HepG2 (cell line): ENCODE measurements around the gene FOSB. TPM values are rescaled to one million over a fixed set of nuclear protein-coding genes. Genes with fewer than 3 reads are reported as not detected.

Source experiments
- AKAP8 ChIP-seq: sonication (generic); formaldehyde crosslinking; IDR thresholded peaks from 2 replicates; pipeline ENCODE4 v1.5.1; 2020; ENCODE audit warnings: mild to moderate bottlenecking, missing genetic modification reagents
- CREBL2 ChIP-seq: sonication (generic); formaldehyde crosslinking; IDR thresholded peaks from 2 replicates; pipeline ENCODE4 v1.8.1; 2023; ENCODE audit warnings: missing genetic modification reagents, mild to moderate bottlenecking, borderline replicate concordance
- DPF2 ChIP-seq: sonication (generic); formaldehyde crosslinking; IDR thresholded peaks from 2 replicates; pipeline ENCODE4 v1.4.0; 2020; ENCODE audit warnings: mild to moderate bottlenecking, low read depth, missing genetic modification reagents, borderline replicate concordance
- FOXO1 ChIP-seq: sonication (generic); formaldehyde crosslinking; IDR thresholded peaks from 2 replicates; pipeline ENCODE4 v1.4.0; 2020; ENCODE audit warnings: missing genetic modification reagents
- HDAC2 ChIP-seq: sonication (generic); formaldehyde crosslinking; IDR thresholded peaks from 2 replicates; pipeline ENCODE4 v1.4.0; 2020; ENCODE audit warnings: missing genetic modification reagents
- HNF1A ChIP-seq, 2 experiments: sonication (generic) in 1 of 2; formaldehyde crosslinking in 1 of 2; IDR thresholded peaks; 2 replicates each; pipeline versions ENCODE4 v1.4.0 to v1.6.1; 2016 to 2020; ENCODE audit warnings: borderline replicate concordance in 1 of 2, low read depth in 1 of 2, mild to moderate bottlenecking in 1 of 2, missing genetic modification reagents in 1 of 2
- JARID2 ChIP-seq: sonication (generic); formaldehyde crosslinking; IDR thresholded peaks from 2 replicates; pipeline ENCODE4 v1.8.1; 2023; ENCODE audit warnings: missing genetic modification reagents, inconsistent platforms; ENCODE audit not compliant: insufficient replicate concordance
- KDM1A ChIP-seq: IDR thresholded peaks from 2 replicates; pipeline ENCODE4 v1.6.1; 2016; ENCODE audit warnings: missing compliant biosample characterization
- KDM5A ChIP-seq: fragments of 200-600 bp; sonication (generic); IDR thresholded peaks from 2 replicates; pipeline ENCODE4 v1.7.0; 2018; ENCODE audit warnings: antibody characterized with exemption, mild to moderate bottlenecking, low read length, borderline replicate concordance
- KDM6A ChIP-seq: IDR thresholded peaks from 2 replicates; pipeline ENCODE4 v1.6.1; 2016; ENCODE audit warnings: low read depth
- MED13 ChIP-seq: sonication (generic); formaldehyde crosslinking; IDR thresholded peaks from 2 replicates; pipeline ENCODE4 v1.5.0; 2020; ENCODE audit warnings: missing genetic modification reagents
- MIXL1 ChIP-seq: IDR thresholded peaks from 2 replicates; pipeline ENCODE4 v1.6.1; 2016
- MYC ChIP-seq: sonication (generic); formaldehyde crosslinking; IDR thresholded peaks from 2 replicates; pipeline ENCODE4 v1.9.0; 2021; ENCODE audit warnings: missing genetic modification reagents, borderline replicate concordance
- NCOA1 ChIP-seq: sonication (generic); formaldehyde crosslinking; IDR thresholded peaks from 2 replicates; pipeline ENCODE4 v1.9.0; 2021; ENCODE audit warnings: missing genetic modification reagents
- RBFOX2 ChIP-seq: fragments of 200-400 bp; formaldehyde crosslinking; IDR thresholded peaks from 2 replicates; pipeline ENCODE4 v1.6.1; 2017; ENCODE audit warnings: low read depth, mild to moderate bottlenecking, low read length
- RBM22 ChIP-seq: fragments of 200-400 bp; formaldehyde crosslinking; optimal IDR thresholded peaks from 2 replicates; pipeline ENCODE3; 2017; ENCODE audit warnings: mild to moderate bottlenecking, low read length, moderate library complexity
- RELA ChIP-seq: sonication (generic); formaldehyde crosslinking; IDR thresholded peaks from 2 replicates; pipeline ENCODE4 v1.4.0; 2020; ENCODE audit warnings: missing genetic modification reagents
- SIX1 ChIP-seq: sonication (generic); formaldehyde crosslinking; IDR thresholded peaks from 2 replicates; pipeline ENCODE4 v1.4.0; 2020; ENCODE audit warnings: missing genetic modification reagents, borderline replicate concordance
- SNAI1 ChIP-seq: sonication (generic); formaldehyde crosslinking; IDR thresholded peaks from 2 replicates; pipeline ENCODE4 v1.5.0; 2020; ENCODE audit warnings: mild to moderate bottlenecking, missing genetic modification reagents, borderline replicate concordance
- XRCC5 ChIP-seq: fragments of 200-400 bp; formaldehyde crosslinking; optimal IDR thresholded peaks from 2 replicates; pipeline ENCODE3; 2017; ENCODE audit warnings: mild to moderate bottlenecking, low read length
- ZNF274 ChIP-seq: sonication (generic); formaldehyde crosslinking; IDR thresholded peaks from 2 replicates; pipeline ENCODE4 v1.5.1; 2020; ENCODE audit warnings: mild to moderate bottlenecking, missing genetic modification reagents
- ZNF3 ChIP-seq: IDR thresholded peaks from 2 replicates; pipeline ENCODE4 v1.7.0; 2017; ENCODE audit warnings: inconsistent platforms
- ZNF30 ChIP-seq: sonication (generic); formaldehyde crosslinking; IDR thresholded peaks from 2 replicates; pipeline ENCODE4 v1.5.0; 2020; ENCODE audit warnings: mild to moderate bottlenecking, missing genetic modification reagents
- ZNF557 ChIP-seq: sonication (generic); formaldehyde crosslinking; IDR thresholded peaks from 2 replicates; pipeline ENCODE4 v1.4.0; 2020; ENCODE audit warnings: missing genetic modification reagents
- ZNF678 ChIP-seq: sonication (generic); formaldehyde crosslinking; IDR thresholded peaks from 2 replicates; pipeline ENCODE4 v1.4.0; 2020; ENCODE audit warnings: mild to moderate bottlenecking, missing genetic modification reagents
- polyA plus RNA-seq, 8 experiments: library from polyadenylated mRNA; depleted of rRNA in 3 of 8; stranded (reverse) in 7 of 8; unstranded in 1 of 8; fragments of >200 nt; fragmentation: Illumina TruSeq in 4 of 8; extraction: Trizol in 4 of 8; gene quantifications; 2 replicates each; pipeline versions ENCODE4 v1.2.1 to v1.2.3, GENCODE V29; 2011 to 2016; ENCODE audit warnings: low read depth in 4 of 8, missing spikeins in 1 of 8, mixed read lengths in 1 of 8; ENCODE audit not compliant: insufficient read depth in 1 of 8
- total RNA-seq, 5 experiments: library from RNA; depleted of rRNA; stranded (reverse); fragments of >200 nt; fragmentation: Illumina TruSeq; extraction: Trizol; gene quantifications; 2 replicates each; pipeline ENCODE4 v1.2.3, GENCODE V29; 2016; ENCODE audit warnings: low read depth in 1 of 5
- TF ChIP-seq, protein P1 (sequence below): sonication (generic); formaldehyde crosslinking; conservative IDR thresholded peaks from 2 replicates; pipeline ENCODE4 v1.4.0; 2020; ENCODE audit warnings: missing genetic modification reagents

The FOSB gene
- total and polyA plus RNA-seq, 2 of the 13 experiments (the other 11 are each of a cell fraction or from before 2014, with no cell fraction given), result 2.8 to 6.0 TPM

- TF ChIP-seq HNF1A (IDR thresholded peaks at IDR 0.05; ENCODE audit: low read depth) (no peak), HNF1A (CRISPR knock-in tag; IDR thresholded peaks at IDR 0.05; ENCODE audit: borderline replicate concordance) (peak; percentile 35; the same call in 1 of the 2 replicates), ZNF274 (no peak; the same call in 1 of the 2 replicates), XRCC5 (peak; percentile 45), AKAP8 (CRISPR knock-in tag) (no peak), HDAC2 (CRISPR knock-in tag) (peak; percentile 51; the same call in 1 of the 2 replicates), ZNF30 (CRISPR knock-in tag) (no peak), NCOA1 (CRISPR knock-in tag) (no peak), MED13 (CRISPR knock-in tag) (no peak), JARID2 (CRISPR knock-in tag) (no peak), DPF2 (CRISPR knock-in tag) (no peak), ZNF678 (CRISPR knock-in tag) (no peak), RELA (CRISPR knock-in tag) (no peak), MYC (CRISPR knock-in tag) (peak; percentile 52; the same call in 1 of the 2 replicates), SIX1 (CRISPR knock-in tag) (no peak), KDM1A (CRISPR knock-in tag) (no peak), ZNF557 (CRISPR knock-in tag) (no peak), ZNF3 (CRISPR knock-in tag) (no peak), RBM22 (no peak), MIXL1 (no peak), CREBL2 (CRISPR knock-in tag) (no peak), KDM6A (no peak), FOXO1 (CRISPR knock-in tag) (no peak; the same call in 1 of the 2 replicates), RBFOX2 (peak; percentile 74), KDM5A (peak; percentile 51; the same call in 1 of the 2 replicates), SNAI1 (CRISPR knock-in tag) (no peak)
- TF ChIP-seq, protein P1, sequence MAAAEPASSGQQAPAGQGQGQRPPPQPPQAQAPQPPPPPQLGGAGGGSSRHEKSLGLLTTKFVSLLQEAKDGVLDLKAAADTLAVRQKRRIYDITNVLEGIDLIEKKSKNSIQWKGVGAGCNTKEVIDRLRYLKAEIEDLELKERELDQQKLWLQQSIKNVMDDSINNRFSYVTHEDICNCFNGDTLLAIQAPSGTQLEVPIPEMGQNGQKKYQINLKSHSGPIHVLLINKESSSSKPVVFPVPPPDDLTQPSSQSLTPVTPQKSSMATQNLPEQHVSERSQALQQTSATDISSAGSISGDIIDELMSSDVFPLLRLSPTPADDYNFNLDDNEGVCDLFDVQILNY (CRISPR knock-in tag), result no peak
Observed at GRCh38 chr19:45469132-45469944, 1.5 kb downstream of the FOSB start (continued).
